GM21723 (cell line): ENCODE results near the gene CYP4F8.
"Not testable (repeated sequence)": the region's sequence is repeated elsewhere in the genome, so short reads cannot be mapped to it uniquely, and the experiment has no call there.

Source experiments
- ATAC-seq: cut with Tn5 transposase; IDR thresholded peaks from one replicate; pipeline ENCODE4 v1.9.1; 2021; ENCODE audit warnings: mild to moderate bottlenecking, moderate library complexity; ENCODE audit not compliant: unreplicated experiment

The CYP4F8 gene

GRCh38 chr19:15614507-15615379 lies at the start of gene CYP4F8:
Gene CYP4F8 (plus strand): TSS chr19:15615218. CDS start chr19:15615617, 399 bp downstream.
- no peak for ATAC-seq

- no peak for ATAC-seq
Observed at GRCh38 chr19:15570420-15570819, 44.6 kb upstream of the CYP4F8 start.

- no peak for ATAC-seq
Observed at GRCh38 chr19:15575406-15575805, 39.6 kb upstream of the CYP4F8 start.

- no peak for ATAC-seq
Observed at GRCh38 chr19:15576526-15577156, 38.4 kb upstream of the CYP4F8 start.

- ATAC-seq = no peak
Observed at GRCh38 chr19:15577184-15577771, 37.7 kb upstream of the CYP4F8 start.

GRCh38 chr19:15583346-15583745 lies 31.7 kb upstream of the CYP4F8 start:
- ATAC-seq = no peak

- no peak for ATAC-seq
Observed at GRCh38 chr19:15584095-15584494, 30.9 kb upstream of the CYP4F8 start.

GRCh38 chr19:15584541-15585115 lies 30.4 kb upstream of the CYP4F8 start:
- no peak for ATAC-seq

GRCh38 chr19:15587663-15588062 lies 27.4 kb upstream of the CYP4F8 start:
- no peak for ATAC-seq

- no peak for ATAC-seq
Observed at GRCh38 chr19:15588265-15588664, 26.8 kb upstream of the CYP4F8 start.

- no peak for ATAC-seq
Observed at GRCh38 chr19:15589760-15590451, 25.1 kb upstream of the CYP4F8 start.

GRCh38 chr19:15591796-15592195 lies 23.2 kb upstream of the CYP4F8 start:
- no peak for ATAC-seq

GRCh38 chr19:15592506-15592905 lies 22.5 kb upstream of the CYP4F8 start:
- not testable (repeated sequence) for ATAC-seq

GRCh38 chr19:15593766-15594165 lies 21.3 kb upstream of the CYP4F8 start:
- ATAC-seq = not testable (repeated sequence)

- ATAC-seq = no peak
Observed at GRCh38 chr19:15595069-15595468, 19.9 kb upstream of the CYP4F8 start.

GRCh38 chr19:15607978-15608925 lies 6.8 kb upstream of the CYP4F8 start:
- not testable (repeated sequence) for ATAC-seq

GRCh38 chr19:15609261-15609660 lies 5.8 kb upstream of the CYP4F8 start:
- ATAC-seq = no peak

- no peak for ATAC-seq
Observed at GRCh38 chr19:15612342-15612741, 2.7 kb upstream of the CYP4F8 start.

GRCh38 chr19:15613338-15613737 lies 1.7 kb upstream of the CYP4F8 start:
- ATAC-seq = no peak

- no peak for ATAC-seq
Observed at GRCh38 chr19:15615526-15615925, 508 bp downstream of the CYP4F8 start.
